Left ventricle myocardium superior (tissue), 1 donor: ENCODE measurements around the gene TMEM39A. TPM values are rescaled to one million over a fixed set of nuclear protein-coding genes. Genes with fewer than 3 reads are reported as not detected.

Source experiments
- ATAC-seq: fragments of 200-7000 bp; cut with Tn5 transposase; one replicate; pipeline ENCODE4 v1.9.1; 2020; ENCODE audit warnings: mild to moderate bottlenecking, moderate library complexity
- DNase-seq: peaks from one replicate; pipeline ENCODE4 v3.0.0-alpha.2; 2020
- intact Hi-C: fragments of 100-400 bp; cut with micrococcal nuclease; formaldehyde crosslinking; loops from one replicate; pipeline ENCODE4 v1.11.0; 2022
- total RNA-seq: library from RNA; stranded (reverse); fragmentation: NEBNext Ultra II Directional; extraction: Animal tissue kit (Norgen Biotek cat#: 25700); gene quantifications from one replicate; pipeline ENCODE4 v1.2.1, GENCODE V29; 2021
- donor health status: DM: no; HTN: yes; CAD: no; lungs with severe emphysema.

TMEM39A gene
- total RNA-seq, 1 donor from 2014 or later = 17.5 TPM

DNA sequence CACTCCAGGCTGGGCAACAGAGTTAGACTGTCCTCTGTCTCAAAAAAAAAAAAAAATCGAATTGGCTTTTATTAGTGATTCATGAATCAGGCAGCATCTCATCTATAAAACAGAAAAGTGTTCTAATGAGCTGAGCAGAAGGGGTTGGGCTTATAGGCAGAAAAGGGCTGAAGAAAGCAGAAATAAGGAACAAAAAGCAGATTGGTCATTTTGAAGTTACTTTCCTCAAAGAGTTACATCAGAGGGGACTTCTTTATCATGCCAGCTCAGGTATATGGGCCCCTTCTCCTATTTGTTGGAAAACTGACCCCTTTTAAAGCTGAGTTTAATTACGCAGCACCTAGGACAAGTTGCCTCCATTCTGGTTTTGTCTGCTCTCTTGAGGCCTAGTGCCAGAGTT, 4.6 kb upstream of the TMEM39A start:
- DNase-seq (no peak), ATAC-seq (no peak)
- intact Hi-C loops = no loop called here

DNA sequence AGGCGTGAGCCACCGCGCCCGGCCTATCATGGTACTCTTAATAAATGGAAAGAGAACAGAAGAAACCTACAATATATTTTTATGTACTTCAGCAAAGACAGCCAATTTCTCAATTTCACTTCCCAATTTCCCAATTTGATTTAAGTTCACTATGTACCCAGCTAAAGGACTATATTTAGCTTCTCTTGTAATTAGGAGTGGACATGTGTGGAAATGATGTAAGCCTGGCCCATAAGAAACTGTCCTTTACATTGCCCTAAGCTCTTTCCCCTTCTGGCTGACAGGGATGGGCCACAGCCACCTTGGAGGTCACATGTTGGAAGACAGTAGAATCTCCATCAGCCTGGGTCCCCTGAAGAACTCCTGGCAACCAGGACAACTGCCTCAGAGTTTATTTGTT, 6.2 kb downstream of the TMEM39A start:
- no peak for DNase-seq
- intact Hi-C loops = no loop called here

DNA sequence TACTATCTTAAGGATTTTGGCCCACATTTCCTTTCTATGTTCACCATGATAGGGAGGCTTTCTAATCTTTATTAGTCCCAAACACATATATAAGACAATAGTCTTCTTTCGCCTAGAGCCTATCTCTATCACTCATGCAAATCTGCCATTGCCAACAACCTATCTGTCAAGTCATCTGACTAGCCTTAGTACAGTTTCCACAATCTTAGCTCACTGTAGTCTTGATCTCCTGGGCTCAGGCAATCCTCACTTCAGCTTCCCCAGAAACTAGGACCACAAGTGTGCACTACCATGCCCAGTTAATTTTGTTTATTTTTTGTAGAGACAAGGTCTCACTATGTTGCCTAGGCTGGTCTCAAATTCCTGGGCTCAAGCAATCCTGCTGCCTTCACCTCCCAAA, 6.9 kb downstream of the TMEM39A start:
- DNase-seq = no peak
- intact Hi-C loops = no loop called here
- no peak for ATAC-seq

More for the DNA sequence above, 6.2 kb downstream of the TMEM39A start:
- peak; percentile 74 for ATAC-seq

DNA sequence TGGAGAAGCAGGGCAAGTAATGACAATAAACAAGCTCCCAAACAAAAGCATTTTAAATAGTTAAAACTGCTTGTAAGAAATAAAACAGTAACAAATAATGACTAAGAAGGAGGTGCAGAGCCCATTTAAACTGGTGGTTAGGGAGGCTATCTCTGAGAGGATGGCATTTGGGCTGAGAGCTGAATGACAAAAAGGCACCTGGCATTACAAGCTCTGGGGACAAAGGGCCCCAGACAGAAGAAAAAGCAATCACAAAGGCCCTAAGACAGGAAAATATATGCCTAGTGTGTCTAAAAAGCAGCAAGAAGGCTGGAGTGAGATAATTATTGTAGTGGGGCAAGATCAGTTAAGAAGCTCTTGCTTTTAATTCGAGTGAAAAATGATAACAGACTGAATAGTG, 9.6 kb downstream of the TMEM39A start:
- DNase-seq (no peak), ATAC-seq (no peak)
- intact Hi-C loops = no loop called here

DNA sequence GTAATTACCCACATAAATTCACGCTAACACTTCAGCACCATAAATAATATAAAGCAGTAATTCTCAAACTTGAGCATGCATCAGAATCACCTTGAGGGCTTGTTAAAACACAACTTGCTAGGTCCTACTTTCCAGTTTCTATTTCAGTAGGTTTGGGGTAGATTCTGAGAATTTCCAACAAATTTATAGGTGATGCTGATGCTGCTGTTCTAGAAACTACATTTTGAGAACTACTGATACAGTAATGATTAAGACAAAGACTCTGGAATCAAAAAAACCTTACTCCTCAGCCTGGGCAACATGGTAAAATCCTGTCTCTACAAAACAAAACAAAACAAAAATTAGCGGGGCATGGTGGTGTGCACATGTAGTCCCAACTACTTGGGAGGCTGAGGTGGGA, 18.8 kb downstream of the TMEM39A start:
- intact Hi-C loops = no loop called here
- DNase-seq (no peak), ATAC-seq (no peak)

DNA sequence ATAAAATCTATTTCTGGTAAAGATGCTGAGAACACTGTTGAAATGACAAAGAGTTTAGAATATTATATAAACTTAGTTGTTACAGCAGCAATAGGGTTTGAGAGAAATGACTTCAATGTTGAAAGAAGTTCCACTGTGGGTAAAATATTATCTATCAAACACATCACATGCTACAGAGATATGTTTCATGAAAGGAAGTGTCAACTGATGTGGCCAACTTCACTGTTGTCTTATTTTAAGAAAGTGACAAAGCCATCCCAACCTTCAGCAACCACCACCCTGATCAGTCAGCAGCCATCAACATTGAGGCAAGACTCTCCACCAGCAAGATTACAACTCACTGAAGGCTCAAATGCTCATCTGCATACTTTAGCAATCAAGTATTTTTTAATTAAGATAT, 20.2 kb downstream of the TMEM39A start:
- DNase-seq = no peak
- no peak for ATAC-seq
- intact Hi-C loops = no loop called here

DNA sequence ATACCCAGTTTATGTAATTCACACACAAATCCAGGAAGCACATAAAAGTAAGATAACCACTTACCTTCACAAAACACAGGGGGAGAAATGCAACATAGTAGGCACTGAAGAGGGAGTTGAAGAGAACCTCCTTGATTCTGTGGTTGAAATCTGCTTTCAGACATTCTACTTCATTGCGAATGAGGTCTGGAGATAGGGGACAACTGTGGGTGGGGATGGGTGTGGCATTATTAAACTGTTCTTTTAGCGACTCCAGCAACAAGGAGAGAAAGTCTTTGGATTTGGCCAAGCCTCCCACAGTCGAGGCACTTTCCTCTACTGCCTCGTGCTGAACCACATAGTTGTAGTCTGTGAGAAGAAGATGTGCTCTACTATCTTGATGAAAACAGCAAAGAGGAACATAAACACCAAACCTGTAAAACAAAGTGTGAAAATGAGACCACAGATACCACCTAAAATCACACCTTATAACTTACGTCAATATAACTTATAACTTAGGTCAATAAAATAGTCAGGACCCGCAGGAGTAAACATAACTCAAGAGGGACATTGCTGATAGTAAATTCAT, 25.6 kb downstream of the TMEM39A start:
- intact Hi-C loops = no loop called here
- DNase-seq (no peak), ATAC-seq (no peak)

DNA sequence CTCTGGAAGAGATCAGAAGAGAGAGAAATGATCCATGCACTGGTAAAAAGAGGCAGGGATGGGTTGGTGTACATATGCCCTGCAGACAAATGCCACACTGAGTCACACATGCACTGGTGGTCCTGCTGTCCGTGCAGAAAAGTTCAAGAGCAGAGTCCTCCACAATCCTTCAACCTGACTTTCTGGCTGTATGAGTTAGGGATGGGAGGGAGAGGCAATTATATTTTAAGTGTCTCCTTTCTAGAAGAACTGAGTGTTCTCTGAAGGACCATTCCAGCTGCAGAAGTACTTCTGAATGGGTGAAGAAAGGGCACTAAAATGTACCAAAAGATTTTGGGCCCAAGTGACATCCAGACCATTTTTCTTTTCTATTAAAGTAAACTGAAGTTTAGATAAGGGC, 26.4 kb downstream of the TMEM39A start:
- ATAC-seq = no peak
- no peak for DNase-seq
- intact Hi-C loops = no loop called here

DNA sequence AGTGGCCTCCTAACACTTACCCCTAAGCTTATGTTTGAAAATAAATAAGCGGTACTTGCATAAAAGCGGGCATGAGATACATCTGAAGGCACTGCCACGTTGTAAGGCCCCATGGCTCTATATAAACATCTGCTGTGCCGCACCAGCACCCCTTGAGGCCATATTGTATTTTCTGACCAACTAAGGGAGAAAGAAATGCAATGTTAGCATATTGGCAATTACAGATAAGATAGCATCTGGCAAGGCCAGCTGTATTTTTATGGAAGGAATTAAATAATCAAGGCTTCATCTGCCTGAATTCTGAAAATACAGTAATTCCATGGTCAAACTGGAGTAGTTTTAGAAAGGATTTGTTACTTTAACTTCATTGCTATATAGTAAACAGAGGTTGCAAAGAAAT, 28.7 kb downstream of the TMEM39A start:
- no peak for ATAC-seq
- DNase-seq = no peak
- intact Hi-C loops = no loop called here

DNA sequence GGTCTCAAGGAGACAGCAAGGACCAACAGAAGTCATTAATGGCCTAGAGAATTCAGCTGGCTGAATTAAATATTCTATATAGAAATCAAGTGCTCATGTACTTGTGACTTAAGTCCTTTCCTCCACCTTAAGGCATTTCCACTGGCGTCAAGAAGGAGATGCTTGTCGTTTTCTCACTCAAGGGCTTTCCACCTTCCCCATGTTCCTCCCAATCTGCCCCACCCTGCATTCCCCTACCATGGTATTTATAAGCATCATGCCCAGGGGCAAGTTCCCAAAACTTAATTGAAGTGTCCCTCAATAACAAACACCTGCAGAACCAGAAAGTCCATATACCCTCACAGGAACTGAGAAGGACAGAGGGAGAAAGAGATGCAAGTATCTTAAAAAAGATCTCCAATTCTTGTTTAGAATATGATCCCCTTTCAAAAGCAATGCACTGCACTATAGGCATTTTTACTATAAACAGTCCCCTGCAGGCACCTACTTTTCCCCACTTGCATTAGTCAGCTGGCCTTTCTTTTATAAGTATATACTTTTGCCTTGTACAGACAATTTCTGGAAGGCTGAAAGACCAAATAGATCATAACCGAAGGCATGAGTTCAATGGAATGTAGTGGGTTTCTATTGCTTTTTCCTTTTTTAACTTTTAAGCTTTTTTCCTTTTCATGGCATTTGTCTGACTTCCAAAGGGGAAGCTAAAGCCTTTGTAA, 29.6 kb downstream of the TMEM39A start:
- intact Hi-C loops = no loop called here
- DNase-seq (no peak), ATAC-seq (no peak)

DNA sequence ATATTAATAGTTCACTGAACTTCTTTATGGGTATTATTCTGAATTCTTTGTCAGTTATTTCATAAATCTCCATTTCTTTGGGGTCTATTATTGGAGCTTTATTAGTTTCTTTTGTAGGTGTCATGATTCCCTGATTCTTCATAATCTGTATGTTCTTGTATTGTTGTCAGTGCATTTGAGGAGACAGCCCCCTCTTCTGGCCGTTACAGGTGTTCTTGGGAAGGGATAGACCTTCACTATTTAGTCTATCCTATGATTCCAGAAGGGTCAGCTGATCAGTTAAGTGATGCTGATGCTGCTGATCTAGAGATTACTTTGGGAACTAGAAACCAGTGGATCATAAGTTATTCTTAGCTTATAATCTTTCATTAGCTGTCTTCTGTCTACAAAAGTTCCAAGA, 34.9 kb downstream of the TMEM39A start:
- intact Hi-C loops = no loop called here
- ATAC-seq (no peak), DNase-seq (no peak)

DNA sequence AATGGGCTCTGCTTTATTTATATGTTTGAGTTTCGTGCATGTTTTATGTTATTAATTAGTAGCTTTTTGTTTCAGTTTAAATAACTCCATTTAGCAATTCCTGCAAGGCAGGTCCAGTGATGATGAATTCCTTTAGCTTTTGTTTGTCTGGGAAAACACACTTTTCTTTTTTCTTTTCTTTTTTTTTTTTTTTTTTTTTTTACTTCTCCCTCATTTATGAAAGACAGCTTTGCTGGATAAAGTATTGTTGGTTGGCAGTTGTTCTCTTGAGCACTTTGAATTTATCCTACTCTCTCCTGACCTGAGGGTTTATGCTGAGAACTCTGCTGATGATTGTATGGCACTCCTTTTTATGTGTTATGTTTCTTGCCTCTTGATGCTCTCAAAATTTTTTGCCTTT, 35.7 kb downstream of the TMEM39A start:
- DNase-seq (no peak), ATAC-seq (no peak)
- intact Hi-C loops = no loop called here

DNA sequence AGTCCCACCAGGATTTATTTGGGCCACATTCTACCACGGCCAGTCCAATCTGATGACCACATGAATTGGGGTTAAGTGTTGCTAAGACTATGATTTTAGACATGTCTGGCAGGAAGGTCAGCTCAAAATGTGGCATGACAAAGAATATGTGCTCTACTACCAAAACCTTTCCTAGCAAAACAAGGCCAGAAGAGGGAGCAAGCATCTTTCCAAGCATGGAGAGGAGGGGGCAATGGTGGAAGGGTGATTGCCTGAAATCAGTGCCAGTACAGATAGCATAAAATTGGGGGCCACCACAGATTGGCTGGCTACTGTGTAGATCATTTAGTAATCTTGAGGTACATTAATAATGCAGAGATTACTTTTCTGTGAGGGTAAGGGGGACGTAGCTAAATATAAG, 43.2 kb downstream of the TMEM39A start:
- no peak for DNase-seq
- ATAC-seq = no peak
- intact Hi-C loops = no loop called here

DNA sequence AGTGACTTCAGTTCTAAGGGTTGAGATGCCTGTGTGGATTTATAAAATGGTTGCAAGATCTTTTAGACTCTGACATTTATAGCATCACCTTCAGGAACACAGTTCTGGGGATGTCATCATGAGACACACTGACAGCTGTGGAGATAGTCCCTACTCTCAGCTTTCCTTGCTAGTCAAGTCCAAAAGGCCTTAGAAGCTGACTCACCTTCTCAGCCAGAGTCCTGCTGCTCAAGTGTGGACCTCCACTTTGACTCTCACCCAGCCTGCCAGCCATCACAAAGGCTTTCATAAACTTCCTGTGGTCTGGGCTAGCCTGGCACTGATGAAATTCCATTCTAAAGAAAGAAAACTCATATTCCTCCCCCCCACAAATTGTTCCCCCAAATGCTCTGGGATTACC, 44.8 kb downstream of the TMEM39A start:
- intact Hi-C loops = no loop called here
- no peak for DNase-seq
- peak; percentile 25 for ATAC-seq

DNA sequence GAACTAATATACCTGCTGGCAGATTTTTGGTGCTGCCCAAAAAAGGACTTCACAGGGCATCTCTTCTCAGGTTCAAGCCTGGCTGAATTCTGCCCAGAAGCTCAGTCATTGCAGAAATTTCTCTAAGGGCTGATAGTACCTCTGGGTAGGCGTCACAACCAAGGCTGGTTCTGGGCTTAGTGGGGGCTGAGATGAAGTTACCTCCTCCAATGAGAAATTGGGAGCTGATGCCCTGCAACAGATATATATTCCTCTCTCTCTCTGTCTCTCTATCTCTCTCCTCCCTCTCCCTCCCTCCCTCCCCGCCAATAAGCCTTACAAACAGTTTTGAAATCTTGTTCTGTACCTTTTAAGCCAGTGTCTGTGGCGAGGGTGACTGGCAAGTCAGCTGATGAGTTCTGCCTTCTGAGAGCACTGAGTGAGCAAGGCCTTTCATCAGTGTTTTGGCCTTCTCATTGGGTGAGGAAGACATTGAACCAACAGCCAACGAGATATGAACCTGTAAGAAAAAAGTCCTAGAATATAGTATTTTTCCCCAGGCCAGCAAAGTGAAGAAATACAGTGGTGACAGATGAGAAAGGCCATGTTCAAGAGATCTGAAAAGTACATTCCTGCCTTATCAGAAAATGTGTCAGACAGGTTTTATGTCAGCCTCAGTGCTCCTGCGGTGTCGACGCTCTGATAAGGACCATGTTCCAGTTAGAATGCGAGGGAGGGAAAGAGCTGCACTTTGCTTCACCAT, 45.5 kb downstream of the TMEM39A start:
- intact Hi-C loops = no loop called here
- ATAC-seq (peak; percentile 78), DNase-seq (no peak)

DNA sequence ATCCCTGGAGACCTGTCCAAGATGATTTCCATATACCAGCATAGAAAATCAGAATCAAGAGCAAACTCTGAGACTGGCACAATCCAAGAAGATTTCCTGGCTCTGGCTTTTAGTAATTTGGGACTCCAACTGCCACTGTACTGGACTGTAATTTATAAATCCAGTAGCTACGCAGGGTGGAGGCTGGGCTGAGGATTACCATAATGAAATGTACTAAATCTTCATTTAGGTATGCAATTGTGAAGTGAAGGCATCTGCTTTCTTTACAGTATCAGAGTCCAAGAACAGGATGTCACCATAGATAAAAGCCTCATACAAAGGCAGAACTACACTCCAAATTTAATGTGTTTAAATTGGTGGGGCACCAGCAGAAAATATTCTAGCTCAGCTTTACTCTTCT, 46.5 kb downstream of the TMEM39A start:
- intact Hi-C loops = no loop called here
- ATAC-seq (no peak), DNase-seq (no peak)

DNA sequence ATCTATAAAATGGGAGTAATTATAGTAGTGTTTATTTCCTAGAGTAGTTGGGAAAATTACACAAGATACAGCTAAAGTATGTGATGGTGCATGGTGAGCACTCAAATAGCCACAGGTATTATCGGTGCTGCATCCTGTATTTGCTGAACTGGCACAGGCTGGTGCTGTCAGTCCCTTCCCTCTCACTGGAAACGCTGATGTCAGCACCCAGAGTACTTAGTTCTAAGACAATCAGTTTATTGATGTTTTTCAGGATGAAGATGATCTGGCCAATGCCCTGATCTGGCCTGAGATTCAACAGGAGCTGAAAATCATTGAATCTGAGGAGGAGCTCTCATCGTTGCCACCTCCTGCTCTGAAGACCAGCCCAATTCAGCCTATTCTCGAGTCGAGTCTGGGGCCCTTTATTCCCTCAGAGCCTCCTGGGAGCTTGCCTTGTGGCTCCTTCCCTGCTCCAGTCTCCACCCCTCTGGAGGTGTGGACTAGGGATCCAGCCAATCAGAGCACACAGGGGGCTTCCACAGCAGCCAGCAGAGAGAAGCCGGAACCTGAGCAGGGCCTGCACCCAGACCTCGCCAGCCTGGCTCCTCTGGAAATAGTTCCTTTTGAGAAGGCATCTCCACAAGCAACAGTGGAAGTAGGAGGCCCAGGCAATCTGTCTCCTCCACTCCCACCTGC, 49.7 kb downstream of the TMEM39A start:
- DNase-seq = no peak
- intact Hi-C loops = no loop called here
- no peak for ATAC-seq

DNA sequence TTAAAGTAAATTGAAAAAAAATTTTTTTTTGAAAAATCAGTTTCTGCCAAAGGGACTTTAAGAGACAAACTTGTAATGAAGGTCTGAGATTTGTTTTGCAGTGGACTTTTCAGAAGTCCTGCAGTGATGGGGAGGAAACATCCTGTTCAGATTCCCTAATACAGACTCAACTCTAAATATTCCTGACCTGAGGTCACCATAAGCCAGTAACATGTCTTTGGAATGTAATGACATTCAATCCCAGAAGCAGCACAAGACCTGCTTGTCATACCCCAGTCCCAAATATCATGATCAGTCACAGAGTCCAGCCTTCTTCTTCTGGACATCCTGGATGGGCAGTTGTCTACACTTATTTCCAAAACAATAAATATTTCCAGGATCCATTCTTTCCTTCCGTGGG, 53.6 kb downstream of the TMEM39A start:
- no peak for DNase-seq
- intact Hi-C loops = no loop called here
- ATAC-seq = no peak

DNA sequence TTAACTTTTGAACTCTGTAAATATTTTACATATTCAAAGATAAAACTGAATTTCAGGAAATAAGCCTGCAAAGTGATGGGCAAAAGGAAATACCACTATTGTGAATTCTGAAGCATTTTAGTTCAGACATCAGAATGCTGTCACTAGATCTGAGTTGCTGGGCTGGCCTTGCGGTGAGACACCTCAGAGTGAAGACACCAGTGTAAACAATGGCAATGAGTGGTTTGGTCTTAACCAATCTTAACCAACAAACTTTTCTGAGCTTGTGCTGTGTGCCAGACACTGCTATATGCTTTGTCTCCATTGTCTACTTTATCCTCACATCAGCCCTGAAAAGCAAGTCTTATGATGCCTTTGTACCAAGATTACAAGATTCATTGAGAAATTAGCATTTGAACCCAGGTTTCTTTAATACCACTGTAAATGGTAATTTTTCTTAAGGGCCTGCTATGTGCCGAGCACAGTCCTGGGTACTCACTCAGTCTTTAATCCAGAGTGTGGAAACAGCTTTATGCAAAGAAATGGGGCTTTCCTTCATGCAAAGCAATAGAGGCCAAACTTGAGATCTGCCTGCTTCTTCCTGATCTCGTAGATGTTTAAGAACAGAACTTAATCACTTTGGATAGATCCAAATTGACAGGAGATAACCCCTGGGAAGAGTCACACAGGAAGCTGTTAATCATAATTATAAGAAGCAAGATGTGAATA, 55.0 kb downstream of the TMEM39A start:
- ATAC-seq (no peak), DNase-seq (no peak)
- intact Hi-C loops = no loop called here

DNA sequence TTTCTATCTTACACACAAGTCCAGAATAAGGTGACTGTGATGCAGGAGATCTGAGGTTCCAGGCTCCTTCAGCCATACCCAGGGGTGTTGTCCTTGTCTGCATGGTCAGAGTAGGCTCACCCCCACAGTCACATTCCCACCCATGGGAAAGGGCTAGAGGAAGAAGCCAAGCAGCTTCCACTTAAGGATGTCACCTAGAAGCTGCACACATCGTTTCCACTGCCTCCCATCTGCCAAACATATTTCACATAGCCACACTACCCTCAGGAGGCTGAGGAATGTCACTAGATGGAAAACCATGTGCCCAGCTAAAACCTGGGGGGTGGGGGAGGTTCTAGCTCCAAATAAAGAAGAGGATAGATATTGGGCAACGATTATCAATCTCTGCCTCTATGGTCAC, 58.1 kb downstream of the TMEM39A start:
- intact Hi-C loops = no loop called here
- ATAC-seq (peak; percentile 54), DNase-seq (no peak)
